WERI-Rb-1 (cell line): Measurements from ENCODE around the gene CD96.

Experiments
- DNase-seq: peaks from one replicate; pipeline ENCODE4 v3.0.0-alpha.2; 2020
- H3K27ac ChIP-seq: fragments of 250-450 bp; sonication (Bioruptor Pico); 2 replicates; pipeline ENCODE4 v1.5.1; 2020; ENCODE audit warnings: mild to moderate bottlenecking, moderate library complexity
- H3K27me3 ChIP-seq: fragments of 250-450 bp; sonication (Bioruptor Pico); 2 replicates; pipeline ENCODE4 v1.5.1; 2021; ENCODE audit warnings: mild to moderate bottlenecking, low read depth, moderate library complexity; ENCODE audit not compliant: insufficient read depth, severe bottlenecking
- H3K36me3 ChIP-seq: fragments of 250-450 bp; sonication (Bioruptor Pico); 2 replicates; pipeline ENCODE4 v1.5.1; 2020; ENCODE audit warnings: mild to moderate bottlenecking, moderate library complexity
- H3K4me3 ChIP-seq: 2 replicates; pipeline ENCODE4 v1.5.1; 2011; ENCODE audit warnings: low read depth, mild to moderate bottlenecking, control low read depth, low read length
- H3K9me3 ChIP-seq: fragments of 250-450 bp; sonication (Bioruptor Pico); 2 replicates; pipeline ENCODE4 v1.5.1; 2021; ENCODE audit warnings: mild to moderate bottlenecking, moderate library complexity; ENCODE audit not compliant: severe bottlenecking
- TF ChIP-seq, protein P1 (sequence below): IDR thresholded peaks from 2 replicates; pipeline ENCODE4 v1.5.1; 2011; ENCODE audit warnings: low read depth, mild to moderate bottlenecking, control low read depth, inconsistent platforms, low read length

Gene CD96

DNA sequence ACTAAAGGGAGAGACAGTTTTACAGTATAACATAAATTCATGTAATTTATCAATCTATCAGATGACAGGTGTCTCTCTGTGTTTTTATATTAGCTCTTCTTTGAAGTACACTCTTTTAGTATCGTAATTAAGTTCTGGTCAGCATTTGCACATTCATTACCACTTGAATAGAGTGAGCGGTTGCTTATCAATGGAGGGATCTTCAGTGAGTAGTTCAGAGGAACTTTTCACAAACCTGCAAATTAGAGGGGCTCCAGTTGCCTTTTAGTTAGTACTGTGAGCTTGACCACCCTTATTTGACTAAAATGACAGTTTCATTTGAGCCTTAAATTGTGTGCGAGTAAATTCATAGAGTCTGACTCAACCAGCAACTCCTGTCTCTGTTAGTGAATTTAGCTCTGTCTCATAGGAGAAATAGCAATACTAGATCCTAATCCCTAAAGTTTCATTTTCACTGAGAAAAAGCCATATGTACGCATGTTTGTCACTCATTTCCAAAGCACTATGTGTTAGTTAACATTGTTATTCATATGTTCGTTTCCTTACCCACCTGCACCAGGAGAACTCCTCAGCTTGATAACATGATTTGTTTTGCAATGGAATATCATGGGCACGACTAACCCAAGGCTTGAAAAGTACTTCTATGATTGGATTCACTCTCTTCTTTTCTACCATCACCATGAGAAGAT lies 110.6 kb downstream of the CD96 start:
- no peak overlapping the region for H3K4me3 ChIP-seq
- H3K36me3 ChIP-seq: no peaks in the 10 kb centered on the region
- no peak overlapping the region for H3K27ac ChIP-seq
- TF ChIP-seq, protein P1, sequence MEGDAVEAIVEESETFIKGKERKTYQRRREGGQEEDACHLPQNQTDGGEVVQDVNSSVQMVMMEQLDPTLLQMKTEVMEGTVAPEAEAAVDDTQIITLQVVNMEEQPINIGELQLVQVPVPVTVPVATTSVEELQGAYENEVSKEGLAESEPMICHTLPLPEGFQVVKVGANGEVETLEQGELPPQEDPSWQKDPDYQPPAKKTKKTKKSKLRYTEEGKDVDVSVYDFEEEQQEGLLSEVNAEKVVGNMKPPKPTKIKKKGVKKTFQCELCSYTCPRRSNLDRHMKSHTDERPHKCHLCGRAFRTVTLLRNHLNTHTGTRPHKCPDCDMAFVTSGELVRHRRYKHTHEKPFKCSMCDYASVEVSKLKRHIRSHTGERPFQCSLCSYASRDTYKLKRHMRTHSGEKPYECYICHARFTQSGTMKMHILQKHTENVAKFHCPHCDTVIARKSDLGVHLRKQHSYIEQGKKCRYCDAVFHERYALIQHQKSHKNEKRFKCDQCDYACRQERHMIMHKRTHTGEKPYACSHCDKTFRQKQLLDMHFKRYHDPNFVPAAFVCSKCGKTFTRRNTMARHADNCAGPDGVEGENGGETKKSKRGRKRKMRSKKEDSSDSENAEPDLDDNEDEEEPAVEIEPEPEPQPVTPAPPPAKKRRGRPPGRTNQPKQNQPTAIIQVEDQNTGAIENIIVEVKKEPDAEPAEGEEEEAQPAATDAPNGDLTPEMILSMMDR: no peak
- no peak for DNase-seq
- no peaks in the 10 kb centered on the region for H3K9me3 ChIP-seq
- no peaks in the 10 kb centered on the region for H3K27me3 ChIP-seq

DNA sequence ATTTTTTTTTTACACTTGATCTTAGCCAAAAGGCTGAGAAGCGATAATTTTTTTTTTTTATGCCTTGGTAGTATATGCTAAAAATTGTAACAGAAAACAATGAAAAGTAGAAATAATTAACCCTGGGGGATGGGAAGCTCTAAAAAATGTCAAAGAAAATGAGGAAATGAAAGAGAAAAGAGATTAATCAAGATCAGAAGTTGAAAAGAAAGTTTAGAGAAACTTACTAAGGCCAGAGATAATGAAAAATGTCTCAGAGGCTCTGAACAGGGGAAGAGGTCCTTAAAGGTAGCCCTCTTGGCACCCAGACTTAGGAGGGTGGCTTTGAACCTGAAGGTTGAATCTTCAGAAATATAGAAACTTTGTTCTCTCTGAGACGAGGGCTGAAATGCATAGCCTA lies 111.8 kb downstream of the CD96 start:
- TF ChIP-seq, protein P1: no peak
- Histone ChIP-seq H3K36me3 (no peaks in the 10 kb centered on the region), H3K27me3 (no peaks in the 10 kb centered on the region), H3K9me3 (no peaks in the 10 kb centered on the region), H3K27ac (no peak overlapping the region), H3K4me3 (no peak overlapping the region)
- DNase-seq: no peak

DNA sequence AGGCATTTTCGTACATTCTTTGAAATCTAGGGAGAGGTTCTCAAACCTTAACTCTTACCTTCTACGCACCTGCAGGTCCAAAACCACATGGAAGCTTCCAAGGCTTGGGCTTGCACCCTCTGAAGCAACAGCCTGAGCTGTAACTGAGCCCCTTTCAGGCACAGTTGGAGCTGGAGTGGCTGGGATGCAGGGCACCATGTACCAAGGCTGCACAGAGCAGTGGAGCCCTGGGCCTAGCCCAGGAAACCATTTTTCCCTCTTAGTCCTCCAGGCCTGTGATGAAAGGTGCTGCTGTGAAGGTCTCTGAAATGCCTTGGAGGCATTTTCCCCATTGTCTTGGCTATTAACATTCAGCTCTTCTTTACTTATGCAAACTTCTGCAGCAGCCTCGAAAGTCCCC lies 120.0 kb downstream of the CD96 start:
- no peak overlapping the region for H3K4me3 ChIP-seq
- H3K27ac ChIP-seq: no peak overlapping the region
- TF ChIP-seq, protein P1: no peak
- H3K27me3 ChIP-seq: no peaks in the 10 kb centered on the region
- no peaks in the 10 kb centered on the region for H3K36me3 ChIP-seq
- peaks cover 8% of the 10 kb centered on the region for H3K9me3 ChIP-seq
- DNase-seq: no peak

DNA sequence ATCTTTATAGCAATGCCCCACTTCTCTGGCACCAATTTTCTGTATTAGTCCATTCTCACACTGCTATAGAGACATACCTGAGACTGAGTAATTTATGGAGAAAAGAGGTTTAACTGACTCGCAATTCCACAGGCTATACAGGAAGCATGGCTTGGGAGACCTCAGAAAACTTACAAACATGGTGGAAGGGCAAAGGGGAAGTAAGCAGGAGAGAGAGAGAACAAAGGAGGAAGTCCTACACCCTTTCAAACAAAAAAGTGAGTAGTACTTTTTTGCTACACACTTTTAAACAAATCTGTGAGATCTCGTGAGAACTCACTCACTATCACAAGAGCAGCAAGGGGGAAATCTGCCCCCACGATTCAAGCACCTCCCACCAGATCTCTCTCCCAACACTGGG lies 120.9 kb downstream of the CD96 start:
- Histone ChIP-seq H3K27ac (no peak overlapping the region), H3K36me3 (no peaks in the 10 kb centered on the region), H3K27me3 (no peaks in the 10 kb centered on the region), H3K4me3 (no peak overlapping the region), H3K9me3 (peaks cover 8% of the 10 kb centered on the region)
- no peak for DNase-seq
- TF ChIP-seq, protein P1: no peak

DNA sequence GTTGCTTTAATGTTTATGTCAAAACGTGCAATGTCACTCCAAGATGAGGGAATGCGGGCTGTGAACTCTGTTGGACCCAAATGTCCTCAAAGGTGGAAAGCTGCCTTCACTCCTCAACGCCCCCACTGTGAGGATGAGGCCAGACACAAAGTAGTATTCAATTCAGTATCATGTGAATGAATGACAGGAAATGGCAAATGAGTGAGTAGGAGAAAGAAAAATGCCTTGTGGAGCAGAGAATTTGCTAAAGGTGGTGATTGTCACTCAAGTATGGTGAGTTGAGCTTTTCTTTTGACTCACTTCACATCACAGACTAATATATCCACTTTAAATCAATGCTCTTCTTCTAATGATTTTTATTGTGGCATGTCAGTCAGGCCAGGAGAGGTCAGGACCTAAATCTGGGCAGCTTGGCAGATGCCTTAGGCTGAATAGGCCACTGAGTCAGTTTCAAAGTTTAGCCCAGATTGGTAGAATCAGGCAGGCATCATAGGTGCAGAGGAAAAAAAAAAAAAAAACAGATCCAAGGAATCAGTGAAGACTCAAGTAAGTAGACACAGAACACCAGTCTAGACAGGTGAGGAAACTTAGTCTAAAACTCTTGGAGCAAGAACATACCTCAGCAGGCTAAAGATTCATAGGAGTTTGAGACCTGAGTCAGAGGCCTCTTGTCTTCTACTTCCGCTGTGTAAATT lies 124.2 kb downstream of the CD96 start:
- no peaks in the 10 kb centered on the region for H3K27me3 ChIP-seq
- H3K36me3 ChIP-seq: no peaks in the 10 kb centered on the region
- H3K27ac ChIP-seq: no peak overlapping the region
- no peak overlapping the region for H3K4me3 ChIP-seq
- no peak for DNase-seq
- H3K9me3 ChIP-seq: peaks cover 8% of the 10 kb centered on the region
- TF ChIP-seq, protein P1: no peak
